GM19099 (cell line): ENCODE results near the gene BICD1.

ENCODE experiments used
- POLR2A ChIP-seq: IDR thresholded peaks from 3 replicates; pipeline ENCODE4 v1.6.1; 2011; ENCODE audit warnings: low read depth; ENCODE audit not compliant: insufficient read length; ENCODE audit errors: extremely low read depth

BICD1 gene

DNA sequence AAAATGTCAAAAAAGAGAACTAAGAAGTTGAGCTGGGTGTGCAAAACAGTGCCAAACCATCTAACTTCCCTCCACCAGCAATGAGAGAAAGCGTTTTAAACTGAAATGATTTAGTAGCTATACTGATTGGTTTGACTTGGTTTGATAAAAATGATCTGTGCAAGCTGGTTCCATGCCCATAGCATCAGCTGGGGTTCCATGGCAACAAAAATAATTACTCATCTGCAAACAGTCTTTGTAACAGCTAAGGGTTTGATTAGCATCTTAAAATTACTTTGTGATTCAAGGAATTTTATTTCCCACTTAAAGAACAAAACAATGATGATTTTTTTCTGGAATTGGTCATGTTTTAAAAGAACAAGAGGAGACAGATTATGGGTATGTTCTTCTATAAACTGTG, 15.0 kb upstream of the BICD1 start:
- TF ChIP-seq POLR2A, result no peak

DNA sequence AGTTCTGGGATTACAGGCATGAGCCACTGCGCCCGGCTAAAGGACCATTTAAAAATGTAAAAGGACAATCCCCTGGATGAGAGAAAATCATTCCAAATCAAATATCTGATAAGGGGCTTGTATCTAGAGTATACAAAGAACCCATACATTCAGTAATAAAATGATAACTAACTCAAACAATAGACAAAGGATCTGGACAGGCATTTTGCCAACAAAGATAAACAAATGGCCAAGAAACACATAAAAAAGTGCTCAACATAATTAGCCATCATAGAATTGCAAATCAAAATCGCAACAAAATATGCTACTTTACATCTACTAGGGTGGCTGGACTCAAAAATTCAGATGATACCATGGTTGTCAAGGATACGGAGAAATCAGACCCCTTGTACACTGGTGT, 8.5 kb upstream of the BICD1 start:
- no peak for TF ChIP-seq POLR2A

DNA sequence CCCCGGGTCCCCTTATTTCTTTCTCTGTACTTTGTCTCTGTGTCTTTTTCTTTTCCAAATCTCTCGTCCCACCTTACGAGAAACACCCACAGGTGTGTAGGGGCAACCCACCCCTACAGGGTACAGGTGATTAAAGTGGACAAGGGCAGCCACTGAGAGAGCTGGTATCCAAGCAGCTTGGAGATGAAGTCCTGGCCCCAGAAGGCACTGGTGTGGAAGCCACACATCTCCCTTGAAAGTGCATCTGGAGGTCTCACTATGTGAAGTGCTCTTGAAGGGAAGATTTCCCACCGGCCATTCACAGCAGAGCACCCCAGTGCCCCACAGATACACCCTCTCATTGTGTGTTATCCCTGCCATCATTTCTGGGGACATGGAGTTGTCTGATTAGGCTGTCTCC, 6.3 kb upstream of the BICD1 start:
- TF ChIP-seq POLR2A, result no peak

DNA sequence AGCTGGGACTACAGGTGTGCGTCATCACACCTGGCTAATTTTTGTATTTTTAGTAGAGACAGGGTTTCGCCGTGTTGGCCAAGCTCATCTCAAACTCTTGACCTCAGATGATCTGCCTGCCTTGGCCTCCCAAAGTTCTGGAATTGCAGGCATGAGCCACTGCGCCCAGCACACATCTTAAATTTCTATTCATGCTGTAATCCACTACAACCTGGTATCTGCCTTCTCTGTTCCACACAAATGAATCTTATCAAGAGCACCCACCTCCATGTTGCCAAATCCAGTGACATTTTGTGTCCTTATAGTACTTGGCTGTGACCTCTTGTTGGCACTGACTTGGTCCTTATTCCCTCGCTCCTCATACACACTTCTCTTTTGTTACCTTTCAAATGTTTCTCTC, 5.8 kb upstream of the BICD1 start:
- no peak for TF ChIP-seq POLR2A

DNA sequence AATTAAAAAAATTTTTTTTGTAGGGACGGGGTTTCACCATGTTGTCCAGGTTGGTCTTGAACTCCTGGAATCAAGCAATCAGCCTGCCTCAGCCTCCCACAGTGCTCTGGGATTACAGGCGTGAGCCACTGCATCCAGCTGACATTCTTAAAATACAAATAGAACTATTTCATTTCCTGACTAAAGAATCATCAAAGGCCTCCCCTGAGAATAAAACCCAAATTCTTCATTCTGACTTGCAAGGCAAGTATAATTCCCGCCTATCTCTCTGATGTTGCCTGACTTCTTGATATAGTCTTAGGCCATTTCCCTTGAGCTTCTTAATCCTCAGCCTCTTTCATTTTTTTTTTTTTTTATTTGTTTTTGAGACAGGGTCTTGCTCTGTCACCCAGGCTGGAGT, 4.4 kb upstream of the BICD1 start:
- no peak for TF ChIP-seq POLR2A

DNA sequence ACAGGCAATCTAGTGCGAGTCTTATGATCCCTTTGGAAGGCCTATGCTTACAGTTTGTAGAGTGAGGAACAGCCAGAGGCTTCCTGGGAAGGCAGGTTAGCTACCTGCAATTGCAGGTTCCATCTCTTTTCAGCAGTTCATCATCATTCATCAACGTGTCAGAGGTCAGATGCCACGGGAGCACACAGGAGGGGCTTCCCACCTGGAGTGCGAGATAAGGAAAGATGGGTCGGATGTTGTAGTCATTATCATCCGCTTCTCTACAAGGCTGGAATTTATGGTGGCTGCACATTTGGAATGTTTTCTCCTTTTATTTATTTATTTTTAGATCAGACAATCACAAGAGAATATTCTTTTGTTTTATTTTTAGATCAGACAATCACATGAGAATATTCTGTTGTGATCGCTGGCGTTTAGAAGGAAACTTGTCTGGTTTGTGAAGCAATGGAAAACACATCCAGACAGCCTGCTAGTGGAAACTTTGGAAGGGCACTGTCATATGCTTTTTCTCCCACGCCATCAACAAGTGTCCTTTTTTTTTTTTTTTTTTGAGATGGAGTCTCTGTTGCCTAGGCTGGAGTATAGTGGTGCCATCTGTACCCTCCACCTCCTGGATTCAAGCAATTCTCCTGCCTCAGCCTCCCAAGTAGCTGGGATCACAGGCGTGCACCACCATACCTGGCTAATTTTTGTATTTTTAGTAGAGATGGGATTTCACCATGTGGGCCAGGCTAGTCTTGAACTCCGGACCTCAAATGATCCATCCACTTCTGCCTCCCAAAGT, 1.9 kb upstream of the BICD1 start:
- TF ChIP-seq POLR2A, result no peak

DNA sequence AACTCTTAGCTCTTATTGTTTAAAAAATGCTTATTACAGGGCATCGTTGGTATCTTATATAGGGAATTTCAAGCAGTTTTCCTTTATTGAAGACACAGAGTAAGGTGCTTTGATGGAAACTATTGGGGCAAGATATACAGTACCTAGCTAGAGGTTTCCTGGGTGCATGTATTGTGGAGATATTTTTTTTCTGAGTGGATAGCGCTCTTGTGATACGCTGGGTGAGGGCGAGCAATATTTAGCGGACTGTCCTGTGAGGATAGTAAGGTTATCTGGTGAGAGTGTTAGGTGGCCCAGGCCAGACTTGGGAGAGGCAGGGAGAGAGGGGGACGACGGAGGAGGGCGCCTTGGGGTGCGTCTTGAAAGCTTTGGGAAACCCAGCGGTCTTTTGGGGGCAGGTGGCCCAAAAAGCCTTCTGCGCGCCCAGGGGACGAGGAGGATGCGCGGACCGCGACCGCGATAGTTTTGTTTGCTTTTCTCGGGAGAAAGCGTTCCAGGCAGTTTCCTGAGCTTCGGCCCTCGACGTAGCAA, 596 bp upstream of the BICD1 start:
- TF ChIP-seq POLR2A, result no peak

DNA sequence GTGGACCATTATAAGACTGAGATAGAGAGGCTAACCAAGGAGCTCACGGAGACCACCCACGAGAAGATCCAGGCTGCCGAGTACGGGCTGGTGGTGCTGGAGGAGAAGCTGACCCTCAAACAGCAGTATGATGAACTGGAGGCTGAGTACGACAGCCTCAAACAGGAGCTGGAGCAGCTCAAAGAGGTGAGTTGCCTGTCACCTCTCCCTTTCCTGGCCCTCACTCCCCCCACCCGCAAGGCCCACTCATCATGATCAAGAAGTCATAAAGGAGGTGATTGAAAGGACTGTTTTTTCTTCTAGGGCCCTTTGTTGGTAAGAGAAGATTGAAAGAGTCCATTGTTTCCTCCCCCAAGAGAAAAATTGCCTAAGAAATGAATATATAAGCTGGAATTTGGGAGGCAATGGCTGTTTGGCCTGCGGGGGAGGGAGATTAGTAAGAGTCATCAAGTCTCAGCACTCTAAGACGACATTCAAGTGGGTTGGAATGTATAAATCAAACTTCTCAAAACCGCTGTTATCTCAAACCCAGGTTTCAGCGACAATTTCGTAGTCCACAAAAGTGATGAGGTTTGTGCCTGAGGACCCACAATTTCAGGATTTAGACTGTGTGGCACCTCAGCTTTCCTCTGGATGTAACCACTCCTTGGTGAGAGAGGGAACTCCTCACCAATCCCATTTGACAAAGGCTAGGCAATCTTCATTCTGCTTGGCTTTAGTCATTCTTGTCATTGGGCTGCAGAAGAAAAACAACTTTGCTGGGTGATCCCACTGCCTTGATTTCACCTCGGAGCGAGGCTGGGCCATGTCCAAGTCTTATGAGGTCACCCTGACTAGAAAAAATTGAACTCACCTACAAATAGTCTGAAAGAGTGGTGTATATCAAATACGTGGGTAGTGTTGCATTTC, 966 bp downstream of the BICD1 start:
- no peak for TF ChIP-seq POLR2A

DNA sequence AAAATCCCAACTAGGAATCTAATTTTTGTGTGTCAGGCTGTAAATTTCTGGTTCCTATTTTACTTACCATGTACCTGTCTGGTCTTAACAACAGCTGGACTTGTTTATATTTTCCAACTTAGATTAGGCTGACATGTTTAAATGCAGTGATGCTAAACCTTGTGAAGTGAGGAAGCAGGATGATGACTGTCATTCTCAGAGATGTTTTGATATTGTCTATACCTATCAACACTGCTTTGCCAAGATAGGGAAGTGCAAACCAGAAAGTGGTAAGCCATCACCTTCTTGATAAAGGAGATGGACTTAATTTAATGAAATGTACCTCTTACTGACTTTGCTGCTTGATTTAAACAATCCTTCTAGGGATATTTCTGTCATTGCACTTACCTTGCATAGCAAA, 2.1 kb downstream of the BICD1 start:
- TF ChIP-seq POLR2A, result no peak

DNA sequence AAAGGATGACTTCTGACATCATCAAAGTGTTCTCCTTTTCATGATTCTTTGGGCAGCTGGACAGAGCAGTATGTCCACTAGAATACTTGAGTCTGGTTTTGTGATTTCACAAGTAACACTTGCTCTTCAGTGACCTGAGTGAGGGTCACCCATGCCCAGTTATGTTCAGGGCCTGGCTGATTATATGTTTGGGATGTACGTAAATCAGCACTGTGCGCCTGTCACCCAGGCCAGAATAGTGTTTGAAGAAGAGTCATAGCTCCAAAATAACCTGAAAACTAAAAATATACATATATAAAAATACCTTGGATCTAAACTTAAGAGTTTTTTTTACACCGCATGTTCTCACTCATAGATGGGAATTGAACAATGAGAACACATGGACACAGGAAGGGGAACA, 3.8 kb downstream of the BICD1 start:
- no peak for TF ChIP-seq POLR2A

DNA sequence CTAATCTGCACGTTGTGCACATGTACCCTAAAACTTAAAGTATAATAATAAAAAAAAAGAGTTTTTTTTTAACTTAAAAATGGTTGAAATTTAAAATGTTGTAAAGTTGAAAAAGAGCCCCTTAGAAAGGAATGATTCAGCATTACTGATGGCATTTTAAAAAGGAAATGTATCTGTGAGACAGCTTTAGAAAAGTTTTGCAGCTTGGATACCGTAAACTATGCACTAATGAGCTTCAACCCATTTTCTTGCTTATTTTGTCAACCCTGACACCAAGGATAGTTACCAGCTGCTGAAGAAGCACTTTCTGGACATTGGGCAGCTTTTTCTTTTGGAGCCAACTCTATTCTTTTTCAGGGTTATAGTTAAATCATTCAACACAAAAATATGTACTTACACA, 4.3 kb downstream of the BICD1 start:
- TF ChIP-seq POLR2A, result no peak

DNA sequence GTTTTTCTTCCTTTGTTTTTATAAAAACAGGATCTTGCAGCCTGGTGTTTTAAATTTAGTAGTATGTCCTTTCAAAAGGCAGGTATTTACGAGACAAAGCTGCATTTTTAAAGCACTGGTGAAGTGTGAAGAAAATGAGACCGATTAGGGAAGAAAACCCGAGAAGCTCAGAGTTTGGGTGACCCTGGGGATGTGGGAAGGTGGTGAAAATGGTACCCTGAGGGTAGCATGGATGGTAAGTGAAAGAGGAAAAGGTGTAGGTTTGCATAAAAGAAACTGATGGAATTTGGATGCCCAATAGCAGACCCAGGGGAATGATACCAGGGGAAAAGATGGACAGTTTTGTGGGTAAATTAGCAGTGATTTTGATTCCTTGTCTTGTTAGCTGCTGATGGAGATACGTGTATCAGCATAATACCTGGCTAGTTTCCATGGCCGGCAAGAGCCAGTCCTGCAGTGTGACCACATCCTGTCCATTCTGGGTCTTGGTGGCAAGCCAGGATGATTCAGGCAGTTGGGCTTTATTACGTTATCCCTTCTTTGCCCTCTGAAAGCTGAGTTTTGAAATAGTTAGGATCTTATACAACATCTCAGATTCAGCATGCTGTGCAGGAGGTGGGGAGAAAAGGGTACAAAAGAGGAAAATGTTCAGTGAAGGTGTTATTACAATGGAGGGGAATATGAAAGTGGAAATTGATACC, 8.9 kb downstream of the BICD1 start:
- TF ChIP-seq POLR2A, result no peak

DNA sequence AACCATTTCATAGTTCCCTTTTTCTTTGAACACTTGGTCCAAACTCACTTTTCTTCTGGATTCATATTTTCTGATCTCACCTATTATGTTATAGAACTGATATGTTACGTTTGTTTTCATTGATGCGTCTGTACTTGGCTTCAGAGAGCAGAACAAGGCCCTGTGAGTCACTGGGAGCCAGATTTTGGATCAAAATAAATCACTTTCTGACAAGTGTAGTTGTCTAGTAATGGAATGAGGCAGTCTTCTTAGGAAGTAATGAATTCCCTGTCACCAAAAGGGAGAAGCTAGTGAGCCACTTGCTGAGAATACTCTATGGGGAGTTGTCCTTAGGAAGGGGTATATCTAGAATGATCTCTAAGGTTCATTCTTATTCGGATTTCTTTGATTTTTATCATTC, 10.2 kb downstream of the BICD1 start:
- no peak for TF ChIP-seq POLR2A

DNA sequence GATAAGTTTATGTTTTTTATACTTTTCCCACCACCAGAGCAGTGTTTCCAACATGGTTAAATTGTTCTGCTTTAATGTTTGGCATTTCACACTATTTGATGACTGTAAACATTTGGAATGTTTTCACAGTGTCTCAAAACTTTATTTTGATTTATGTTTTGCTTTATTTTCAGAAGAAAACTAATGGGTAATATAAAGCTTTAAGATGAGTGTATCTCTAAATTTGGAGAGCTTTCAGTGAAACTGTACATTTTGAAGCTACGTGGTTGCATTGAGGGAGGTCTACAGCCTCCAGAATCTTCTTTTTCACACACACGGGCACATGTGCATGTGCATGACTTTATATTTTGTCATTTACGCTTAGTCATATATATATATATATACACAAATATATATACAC, 10.7 kb downstream of the BICD1 start:
- no peak for TF ChIP-seq POLR2A

DNA sequence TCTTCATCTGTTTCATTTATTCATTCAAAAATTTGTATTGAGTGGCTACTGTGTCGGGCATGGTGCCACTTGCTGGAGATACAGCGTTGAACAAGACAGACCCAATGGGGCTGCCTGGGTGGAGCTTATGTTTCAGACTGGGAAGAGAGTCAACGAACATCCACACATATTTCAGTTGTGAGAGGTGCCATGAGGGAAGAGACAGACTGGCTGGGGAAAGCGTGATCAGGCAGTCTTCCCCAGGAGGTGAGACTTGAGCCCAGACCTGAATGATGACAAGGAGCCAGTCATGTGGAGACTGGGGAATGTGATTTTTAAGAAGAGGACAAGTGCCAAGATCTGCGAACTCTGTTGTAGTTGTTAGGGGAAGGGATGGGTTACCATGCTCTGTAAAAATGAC, 12.2 kb downstream of the BICD1 start:
- no peak for TF ChIP-seq POLR2A
